T1000 (cell line): Measurements from ENCODE around the gene NCAN.
"Not testable (repeated sequence)": the region's sequence is repeated elsewhere in the genome, so short reads cannot be mapped to it uniquely, and the experiment has no call there.

ENCODE experiments used
- DNase-seq: peaks from one replicate; lab custom pipeline; 2025; ENCODE audit warnings: mixed read lengths; lab: John Stamatoyannopoulos, UW

NCAN gene

DNA sequence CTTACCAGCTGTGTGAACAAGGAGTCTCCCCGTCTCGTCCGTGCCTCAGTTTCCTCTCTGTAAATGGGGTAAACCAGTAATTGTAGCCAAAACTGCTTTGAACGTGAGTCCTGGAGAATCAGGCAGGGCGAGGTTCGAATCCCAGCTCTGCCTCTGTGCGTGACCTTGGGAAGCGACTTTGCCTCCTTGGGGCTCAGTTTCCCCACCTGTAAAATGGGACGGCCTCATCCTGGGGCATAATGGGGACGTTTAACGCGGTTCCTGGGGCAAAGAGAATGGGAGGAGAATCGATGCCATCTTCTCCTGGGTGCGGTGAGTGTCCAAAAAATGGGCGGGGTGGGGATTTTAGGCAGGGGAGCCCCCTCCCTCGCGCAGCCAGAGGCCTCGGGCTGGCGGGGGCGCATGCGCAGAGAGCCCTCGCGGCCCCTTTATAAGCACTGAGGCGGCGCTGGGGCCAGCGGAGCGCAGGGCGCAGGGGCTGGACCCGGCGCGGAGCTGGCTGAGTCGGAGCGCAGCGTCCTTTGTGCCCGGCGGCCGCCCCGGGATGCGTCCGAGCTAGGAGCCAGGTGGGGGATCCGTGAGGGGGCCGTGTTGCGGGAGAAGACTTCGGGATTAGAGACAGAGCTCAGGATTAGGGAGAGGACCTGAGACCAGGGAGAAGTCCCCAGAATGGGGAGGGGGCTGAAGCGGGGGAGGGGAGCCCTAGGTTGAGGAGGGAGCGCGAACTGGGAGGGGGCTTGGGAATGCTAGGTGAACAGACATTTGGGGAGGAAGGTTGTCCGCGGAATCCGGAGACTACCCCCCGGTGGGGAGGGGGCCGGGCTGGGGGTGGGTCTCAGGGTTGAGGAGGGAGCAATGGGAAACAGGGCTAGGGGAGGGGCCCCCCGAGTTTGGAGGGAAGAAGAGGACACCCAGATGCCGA is at the start of gene NCAN:
NCAN (plus strand) TSS at position 460 of the 922 bp plus-strand sequence. CDS start 4,996 bp downstream, outside the sequence.
- no peak for DNase-seq

DNA sequence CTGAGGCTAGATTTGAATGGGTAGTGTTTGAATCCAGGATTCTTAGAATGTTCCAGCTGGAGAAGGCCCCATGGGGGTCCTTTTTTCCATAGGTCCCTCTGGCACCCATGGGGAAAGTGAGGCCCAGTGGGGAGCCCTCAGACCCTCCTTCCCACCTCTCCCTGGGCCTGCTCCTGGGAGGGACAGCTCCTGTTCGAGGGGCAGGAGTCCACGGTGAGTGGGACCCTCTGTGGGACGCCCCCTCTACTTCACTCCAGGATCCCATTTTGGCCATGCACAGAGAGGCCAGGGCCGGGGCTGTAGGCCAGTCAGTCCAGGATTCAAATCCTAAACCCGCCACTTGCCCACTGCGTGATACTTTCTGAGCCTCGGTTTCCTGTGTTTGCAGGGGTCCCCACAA is 49.3 kb upstream of the NCAN start:
- DNase-seq = no peak

GRCh38 chr19:19165396-19165795 is 46.4 kb upstream of the NCAN start:
- DNase-seq = no peak

GRCh38 chr19:19167612-19168011 is 44.1 kb upstream of the NCAN start:
- DNase-seq = no peak

DNA sequence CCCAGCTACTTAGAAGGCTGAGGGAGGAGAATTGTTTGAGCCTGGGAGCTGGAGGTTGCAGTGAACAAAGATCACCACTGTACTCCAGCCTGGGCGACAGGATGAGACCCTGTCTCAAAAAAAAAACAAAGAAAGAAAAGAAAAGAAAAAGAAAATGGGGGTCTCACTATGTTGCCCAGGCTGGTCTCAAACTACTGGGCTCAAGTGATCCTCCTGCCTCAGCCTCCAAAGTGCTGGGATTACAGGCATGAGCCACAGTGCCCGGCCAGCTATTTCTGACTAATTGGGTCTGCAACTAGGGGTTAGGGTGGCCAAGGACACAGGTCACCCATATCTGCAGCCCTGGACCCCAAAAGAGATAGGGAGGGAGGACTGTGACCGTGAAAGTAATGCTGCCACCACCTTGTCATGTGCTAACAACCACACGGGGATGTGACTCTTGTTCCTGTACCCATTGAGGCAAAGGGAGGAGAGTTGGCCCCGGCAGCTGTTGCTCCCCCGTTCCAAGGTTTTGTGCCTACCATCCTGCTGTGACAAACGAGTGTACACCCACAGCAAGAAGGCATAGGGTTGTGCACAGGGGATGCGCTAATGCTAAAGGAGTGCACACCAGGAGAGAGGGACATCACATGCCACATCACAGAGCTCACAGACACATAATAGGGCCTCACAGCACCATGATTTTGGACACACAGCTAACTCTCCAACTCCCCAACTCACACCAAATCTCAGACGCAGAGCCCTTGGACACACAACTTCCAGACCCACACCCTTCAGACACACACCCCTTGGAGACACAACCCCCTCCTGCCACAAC is 42.3 kb upstream of the NCAN start:
- no peak for DNase-seq

DNA sequence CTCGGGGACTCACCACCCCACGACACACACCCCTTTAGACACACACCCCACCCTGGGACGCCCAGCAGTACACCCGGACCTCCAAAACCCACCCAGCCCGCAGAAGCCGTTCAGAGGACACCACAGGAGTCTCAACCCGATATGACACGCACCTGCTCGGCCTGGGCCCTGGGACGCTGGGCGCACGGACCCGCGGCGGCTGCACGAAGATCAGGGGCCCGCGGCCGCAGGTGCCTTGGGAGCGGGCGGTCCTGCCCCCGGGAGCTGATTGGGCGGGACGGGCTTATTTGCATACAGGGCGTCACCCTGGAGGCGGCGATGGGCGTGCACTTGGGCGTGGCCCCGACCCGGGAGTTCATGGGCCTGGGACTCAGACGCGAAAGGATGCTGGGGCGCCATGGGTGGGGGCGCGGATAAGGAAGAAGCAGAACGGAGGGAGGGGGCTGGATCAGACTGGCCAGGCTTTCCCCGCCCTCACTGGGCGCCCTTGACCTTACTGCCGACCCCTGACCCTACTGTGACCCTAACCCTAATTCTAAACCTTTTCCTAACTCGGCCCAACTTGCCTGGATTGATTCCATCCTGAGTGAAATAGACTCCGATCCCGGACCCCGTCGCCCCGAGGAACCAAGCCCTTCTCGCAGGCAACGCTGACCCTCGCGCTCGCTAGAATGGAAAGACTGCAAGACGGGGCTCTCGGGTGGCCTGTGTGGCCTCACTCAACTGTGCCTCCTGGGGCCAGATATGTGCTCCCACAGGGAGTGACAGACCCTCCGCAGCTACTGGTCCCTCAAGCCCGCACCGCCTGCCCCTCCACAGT is 41.5 kb upstream of the NCAN start, which contains the start of gene MEF2B:
MEF2B (minus strand) TSS at position 211 of the 820 bp plus-strand sequence. CDS start 19,528 bp downstream, outside the sequence.
- no peak for DNase-seq

GRCh38 chr19:19170873-19171672 is 40.7 kb upstream of the NCAN start:
- DNase-seq = no peak

GRCh38 chr19:19171821-19172532 is 39.8 kb upstream of the NCAN start:
- DNase-seq = no peak

GRCh38 chr19:19173243-19173642 is 38.5 kb upstream of the NCAN start:
- not testable (repeated sequence) for DNase-seq

GRCh38 chr19:19176950-19177349 is 34.8 kb upstream of the NCAN start:
- DNase-seq = no peak

DNA sequence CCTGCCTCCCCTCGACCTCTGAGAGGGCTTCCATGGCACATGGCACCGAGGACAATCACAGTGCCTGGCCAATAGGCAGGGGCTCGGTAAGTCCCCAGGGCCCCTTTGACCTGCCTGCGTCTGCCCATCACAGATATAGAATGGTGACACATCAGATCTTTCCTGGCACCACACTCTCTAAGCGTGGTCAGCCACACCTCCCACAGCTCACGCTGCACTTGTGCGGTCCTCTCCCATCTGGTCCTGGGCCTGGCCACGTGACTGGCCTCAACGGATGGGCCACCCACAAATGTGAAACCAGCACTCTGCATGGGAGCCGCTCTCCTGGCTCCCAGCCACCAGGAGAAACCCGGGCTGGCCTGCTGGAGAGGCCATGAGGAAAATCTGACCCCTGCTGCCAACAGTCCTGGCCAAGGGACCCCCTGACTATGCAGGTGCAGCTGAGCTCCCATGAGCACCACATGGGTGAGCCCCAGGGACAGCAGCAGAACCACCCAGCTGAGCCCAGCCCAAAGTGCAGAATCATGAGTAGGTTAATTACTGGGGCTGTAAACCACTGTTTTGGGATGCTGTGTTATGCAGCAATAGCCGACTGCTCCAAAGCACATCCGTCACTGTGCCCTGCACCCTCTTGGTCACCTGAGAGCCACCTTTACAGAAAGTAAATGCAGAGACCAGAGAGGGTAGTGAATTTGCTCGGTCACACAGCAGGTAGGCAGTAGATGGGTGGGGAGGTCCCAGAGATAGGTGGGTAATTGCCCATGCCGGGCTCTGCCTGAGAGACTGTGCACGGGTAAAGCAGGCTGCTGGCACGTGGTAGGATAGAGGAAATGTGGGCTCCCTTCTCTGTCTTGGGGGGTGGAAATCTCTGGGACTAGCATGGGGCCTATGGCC is 32.0 kb upstream of the NCAN start:
- DNase-seq = no peak

DNA sequence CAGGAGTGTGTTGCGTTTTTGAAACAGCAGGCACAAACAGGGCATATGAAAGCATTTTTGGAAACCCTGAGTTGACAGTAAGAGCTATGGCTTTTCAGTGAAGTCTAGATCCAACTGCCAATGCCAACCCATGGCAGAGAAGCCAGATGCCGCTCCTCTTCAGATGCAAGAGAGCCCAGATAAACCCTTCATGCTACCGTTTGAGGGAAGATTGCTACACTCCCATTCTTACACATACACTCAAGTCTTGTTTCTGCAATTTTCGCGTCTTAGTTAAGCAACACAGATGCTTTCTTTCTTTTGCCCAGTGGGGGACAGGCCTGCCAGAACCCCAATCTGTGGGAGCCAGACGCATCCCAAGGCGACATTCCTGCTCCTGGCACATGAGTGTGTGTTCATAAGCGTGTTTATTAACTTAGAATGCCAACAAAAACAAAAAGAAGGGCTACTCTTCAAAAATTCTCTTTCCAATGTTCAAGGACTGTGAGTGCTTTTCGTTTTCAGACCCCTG is 30.2 kb upstream of the NCAN start:
- DNase-seq = no peak

DNA sequence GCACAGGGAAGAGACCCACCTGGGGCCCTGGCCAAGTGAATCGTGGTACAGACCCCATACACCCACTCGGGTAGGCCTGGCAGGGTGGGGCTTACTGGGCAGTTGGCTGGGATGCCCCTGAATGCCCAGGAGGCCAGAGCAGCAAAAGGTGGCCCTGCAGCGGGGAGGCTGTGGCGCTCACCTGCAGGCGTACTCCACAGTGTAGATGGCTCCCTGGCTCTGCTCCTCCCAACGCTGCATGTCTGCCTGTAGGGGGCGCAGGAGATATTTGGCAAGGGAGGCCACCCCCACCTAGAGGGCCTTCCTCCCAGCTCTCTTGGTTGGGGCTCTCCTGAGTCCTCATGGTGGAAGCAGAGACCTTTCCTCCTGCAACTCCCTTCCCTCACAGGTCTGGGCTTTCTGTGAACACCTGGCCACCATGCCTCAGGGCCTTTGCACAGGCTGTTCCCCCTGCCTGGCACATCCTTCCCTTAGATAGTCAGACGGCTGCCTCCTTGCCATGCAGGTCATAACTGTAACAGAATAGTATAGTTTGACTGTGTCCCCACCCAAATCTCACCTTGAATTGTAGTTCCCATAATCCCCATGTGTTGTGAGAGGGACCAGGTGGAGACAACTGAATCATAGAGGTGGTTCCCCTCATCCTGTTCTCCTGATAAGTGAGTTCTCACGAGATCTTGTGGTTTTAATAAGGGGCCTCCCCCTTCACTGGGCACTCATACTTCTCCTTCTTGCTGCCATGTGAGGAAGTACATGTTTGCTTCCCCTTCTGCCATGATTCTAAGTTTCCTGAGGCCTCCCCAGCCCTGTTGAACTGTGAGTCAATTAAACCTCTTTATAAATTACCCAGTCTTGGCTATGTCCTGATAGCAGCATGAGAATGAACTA is 25.7 kb upstream of the NCAN start:
- no peak for DNase-seq

- no peak for DNase-seq
Measured at GRCh38 chr19:19186742-19187141, 25.0 kb upstream of the NCAN start.

DNA sequence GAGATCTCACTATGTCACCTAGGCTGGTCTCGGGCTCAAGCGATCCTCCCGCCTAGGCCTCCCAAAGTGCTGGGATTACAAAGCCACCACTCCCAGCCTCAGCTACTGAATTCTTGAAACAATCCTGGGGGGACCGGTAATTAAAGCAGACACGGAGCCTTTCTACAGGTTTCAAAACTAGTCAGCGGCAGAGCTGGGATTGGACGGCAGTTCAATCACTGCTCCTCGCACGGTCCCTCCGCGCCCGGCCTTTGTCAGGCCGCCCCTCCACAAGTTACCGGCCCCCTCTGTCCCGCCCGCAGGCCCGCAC is 20.0 kb upstream of the NCAN start:
- DNase-seq = no peak

- peak; percentile 95 for DNase-seq
Measured at GRCh38 chr19:19192078-19192882, 19.5 kb upstream of the NCAN start, which contains the start of the genes BORCS8 and RFXANK. BORCS8 (minus strand) TSS chr19:19192152; CDS start chr19:19192117, 35 bp downstream. RFXANK (plus strand) TSS chr19:19192258; CDS start chr19:19193947, 1,689 bp downstream.

DNA sequence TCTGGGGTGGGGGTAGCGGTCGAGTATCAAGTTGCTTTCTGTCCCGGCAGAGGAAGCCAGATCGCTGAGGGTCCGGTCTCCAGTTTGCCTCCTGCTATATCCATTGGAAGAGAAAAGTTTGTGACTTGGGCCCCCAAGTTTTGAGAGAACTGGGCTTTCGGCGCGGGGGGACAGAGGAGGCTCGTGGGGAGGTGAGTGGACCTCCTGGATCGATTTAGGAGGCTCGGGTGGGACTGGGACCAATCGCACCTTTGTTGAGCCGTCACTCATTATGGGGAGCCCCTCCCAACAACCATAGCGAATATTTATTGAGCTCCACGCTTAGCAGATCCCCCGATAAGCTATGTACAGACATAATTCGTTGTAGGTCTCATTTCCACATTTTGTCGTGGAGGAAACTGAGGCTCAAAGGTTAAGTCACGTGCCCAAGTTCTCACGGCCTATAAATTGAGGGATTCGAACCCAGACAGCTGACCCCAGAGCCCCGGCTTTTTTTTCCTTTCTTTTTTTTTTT is 18.8 kb upstream of the NCAN start:
- DNase-seq = no peak
